ENCODE measurements around the gene AFG1L.
"Not testable (repeated sequence)": the region's sequence is repeated elsewhere in the genome, so short reads cannot be mapped to it uniquely, and the experiment has no call there.

Gene AFG1L

DNA sequence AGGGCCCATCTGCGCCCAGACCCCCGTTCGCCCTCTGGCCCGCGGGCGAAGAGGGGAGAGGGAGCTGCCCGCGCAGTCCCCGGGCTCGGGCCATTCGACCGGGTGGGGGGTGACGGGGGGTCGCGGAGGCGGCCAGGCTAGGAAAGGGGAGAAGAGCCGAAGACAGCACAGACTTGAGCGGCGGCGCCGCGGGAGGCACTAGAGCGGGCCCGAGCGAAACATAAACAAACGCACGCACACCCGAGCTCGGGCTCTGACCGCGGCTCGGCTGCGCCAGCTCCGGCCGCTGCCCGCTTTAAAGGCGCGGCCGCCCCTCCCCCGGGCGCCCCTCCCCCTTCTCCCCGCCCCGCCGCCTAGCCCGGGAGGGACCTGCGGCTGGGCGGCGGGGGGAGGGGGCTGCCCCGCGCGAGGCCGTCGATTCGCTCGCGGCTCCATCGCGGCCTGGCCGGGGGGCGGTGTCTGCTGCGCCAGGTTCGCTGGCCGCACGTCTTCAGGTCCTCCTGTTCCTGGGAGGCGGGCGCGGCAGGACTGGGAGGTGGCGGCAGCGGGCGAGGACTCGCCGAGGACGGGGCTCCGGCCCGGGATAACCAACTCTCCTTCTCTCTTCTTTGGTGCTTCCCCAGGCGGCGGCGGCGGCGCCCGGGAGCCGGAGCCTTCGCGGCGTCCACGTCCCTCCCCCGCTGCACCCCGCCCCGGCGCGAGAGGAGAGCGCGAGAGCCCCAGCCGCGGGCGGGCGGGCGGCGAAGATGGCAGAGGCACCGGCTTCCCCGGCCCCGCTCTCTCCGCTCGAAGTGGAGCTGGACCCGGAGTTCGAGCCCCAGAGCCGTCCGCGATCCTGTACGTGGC lies 265.8 kb downstream of the AFG1L start, which contains the start of gene FOXO3:
Gene FOXO3 (plus strand): TSS at position 455 of the 846 bp plus-strand sequence. CDS start 292 bp downstream, at position 747.
- peak; percentile 85 for DNase-seq

DNA sequence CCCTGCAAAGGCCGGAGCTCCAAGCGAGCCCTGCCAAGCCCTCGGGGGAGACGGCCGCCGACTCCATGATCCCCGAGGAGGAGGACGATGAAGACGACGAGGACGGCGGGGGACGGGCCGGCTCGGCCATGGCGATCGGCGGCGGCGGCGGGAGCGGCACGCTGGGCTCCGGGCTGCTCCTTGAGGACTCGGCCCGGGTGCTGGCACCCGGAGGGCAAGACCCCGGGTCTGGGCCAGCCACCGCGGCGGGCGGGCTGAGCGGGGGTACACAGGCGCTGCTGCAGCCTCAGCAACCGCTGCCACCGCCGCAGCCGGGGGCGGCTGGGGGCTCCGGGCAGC lies 266.4 kb downstream of the AFG1L start:
- DNase-seq, result not testable (repeated sequence)

DNA sequence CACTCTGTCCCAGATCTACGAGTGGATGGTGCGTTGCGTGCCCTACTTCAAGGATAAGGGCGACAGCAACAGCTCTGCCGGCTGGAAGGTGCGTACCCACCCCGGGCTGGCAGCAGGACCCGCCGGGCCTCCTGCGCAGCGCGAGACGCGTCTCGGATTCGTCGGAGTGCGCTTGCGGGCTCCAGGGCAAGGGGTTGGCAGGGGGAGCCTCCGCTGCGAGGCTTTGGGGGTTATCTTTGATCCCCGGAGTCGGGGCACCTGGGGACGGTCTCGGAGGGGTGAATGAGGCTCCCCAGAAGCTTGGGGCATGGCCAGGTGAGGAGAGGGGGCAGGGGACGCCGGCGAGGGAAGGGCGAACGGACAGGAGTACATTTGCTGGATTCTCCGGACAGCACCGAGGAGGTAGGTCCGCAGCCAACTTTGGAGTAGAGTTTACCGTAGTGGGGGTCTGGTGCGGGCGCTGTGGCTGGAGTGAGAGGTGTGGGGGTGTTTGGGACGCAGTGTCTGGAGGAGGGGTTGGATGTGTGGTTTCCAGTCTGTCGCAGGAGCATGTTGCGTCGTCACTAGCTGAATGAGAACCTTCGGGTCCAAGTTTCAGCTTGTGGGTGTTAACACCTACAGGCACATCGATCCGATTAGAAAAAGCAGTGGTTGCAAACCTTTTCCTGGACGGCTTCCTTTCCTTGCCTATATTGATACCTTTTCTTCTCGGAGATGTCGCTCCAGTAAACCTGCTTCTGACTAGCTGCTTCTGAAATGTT lies 267.1 kb downstream of the AFG1L start:
- peak; percentile 35 for DNase-seq

DNA sequence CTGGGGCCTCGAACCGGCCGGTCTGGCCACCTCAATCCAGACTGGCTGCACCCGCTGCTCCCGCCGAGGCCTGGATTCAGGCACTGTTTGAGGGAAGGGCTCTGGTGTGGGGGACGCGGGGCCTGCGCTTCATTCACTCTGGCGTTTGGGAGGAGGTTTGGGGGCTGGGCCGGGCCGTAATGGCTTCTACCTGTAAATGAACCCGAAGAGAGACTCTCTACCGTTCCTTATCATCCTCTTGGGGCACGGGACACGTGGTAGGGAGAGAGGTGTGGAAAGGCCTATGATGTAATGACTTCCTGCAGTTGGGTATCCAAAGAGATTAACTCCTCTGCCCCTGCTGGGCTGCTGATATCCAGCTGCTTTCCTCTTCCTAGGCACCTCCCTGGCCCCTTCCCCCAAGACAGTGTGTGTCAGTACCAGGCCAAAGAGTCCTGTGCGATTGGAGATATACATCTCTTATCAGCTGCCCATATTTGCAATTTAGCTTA lies 267.7 kb downstream of the AFG1L start:
- peak; percentile 69 for DNase-seq

DNA sequence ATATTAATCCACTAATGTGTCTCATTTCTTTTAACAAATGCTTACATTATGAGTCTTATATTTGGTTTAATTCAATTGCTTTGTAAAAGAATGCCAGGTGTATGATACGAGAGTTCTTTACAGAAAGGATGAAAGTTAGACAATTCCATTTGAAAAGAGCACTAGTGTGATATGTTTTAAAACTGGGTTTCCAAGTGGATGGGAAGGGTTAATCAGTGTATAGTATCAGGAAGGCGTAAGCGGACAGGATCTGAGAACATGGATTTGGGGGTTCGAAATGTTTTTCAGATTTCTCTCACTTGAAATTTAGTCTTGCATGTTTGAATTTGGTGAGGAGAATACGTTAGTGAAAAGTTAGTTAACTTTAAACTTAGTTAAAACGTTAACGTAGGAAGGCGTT lies 268.4 kb downstream of the AFG1L start:
- DNase-seq, result no peak

DNA sequence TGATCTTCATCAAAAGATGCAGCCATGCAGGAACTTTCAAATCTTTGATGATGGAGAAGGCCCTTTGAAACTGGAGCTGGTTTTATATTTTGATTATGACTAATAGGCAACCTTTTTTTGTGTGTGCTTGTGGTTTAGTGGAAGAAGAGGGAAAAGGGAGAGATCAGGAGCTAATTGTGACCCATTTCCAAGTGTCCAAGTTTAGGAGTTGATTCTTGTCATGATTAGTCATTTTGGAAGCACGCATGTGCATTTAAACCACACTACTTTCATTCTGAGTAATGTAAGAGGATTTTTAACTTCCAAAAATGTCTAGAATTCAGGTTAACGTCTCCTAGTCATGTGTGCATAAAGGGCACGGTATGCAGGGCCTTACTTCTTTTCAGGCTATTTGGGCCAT lies 269.3 kb downstream of the AFG1L start:
- DNase-seq, result no peak

DNA sequence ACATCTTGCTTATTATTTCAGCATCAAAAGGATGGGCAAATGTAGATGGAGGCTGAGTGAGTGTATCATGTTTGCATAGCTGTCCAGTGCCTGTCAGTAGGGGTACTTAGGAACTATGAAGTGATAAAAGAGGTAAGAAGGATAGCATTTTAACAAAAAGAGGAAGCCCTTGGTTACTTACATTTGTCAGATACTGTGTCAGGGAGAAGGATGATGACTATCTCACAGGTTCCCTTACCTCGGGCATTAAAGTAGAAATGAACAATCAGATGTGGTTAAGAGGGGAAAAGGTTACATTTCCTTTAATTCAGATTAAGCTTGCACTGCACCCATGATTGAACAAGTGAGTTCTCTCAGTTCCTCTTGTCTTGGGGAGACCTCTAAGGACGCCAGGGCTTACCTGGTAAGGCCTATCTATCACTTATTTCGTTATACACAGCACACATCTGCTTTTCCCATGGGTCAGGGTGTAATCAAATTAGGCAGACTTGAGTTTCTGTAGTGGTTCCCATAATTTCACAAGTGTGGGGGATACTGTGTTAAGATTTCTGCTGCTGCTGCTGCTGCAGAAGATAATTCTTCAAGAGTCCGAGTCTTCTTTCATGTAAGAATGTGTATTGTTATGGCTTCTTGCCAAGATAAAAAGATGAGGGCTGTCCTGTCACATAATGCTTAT lies 270.4 kb downstream of the AFG1L start:
- DNase-seq, result no peak

DNA sequence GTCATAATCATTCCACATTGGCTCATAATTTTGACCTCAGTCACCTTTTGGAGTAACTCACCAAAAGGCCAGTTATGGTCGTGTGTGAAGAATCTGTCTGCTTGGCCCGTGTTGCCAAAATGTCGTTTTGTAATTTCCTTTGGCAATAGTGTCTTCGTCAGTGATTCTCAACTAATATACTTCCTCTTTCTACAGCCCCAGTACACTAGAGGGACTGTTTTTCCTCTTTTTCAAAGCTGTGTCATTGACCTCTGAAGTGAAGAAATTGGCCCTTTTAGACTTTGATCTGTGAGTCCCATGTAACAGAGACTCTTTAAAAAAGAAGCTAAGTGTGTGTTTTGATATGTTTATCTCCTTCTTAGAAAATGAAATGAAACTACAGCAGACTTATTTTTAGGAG lies 271.0 kb downstream of the AFG1L start:
- DNase-seq, result no peak

DNA sequence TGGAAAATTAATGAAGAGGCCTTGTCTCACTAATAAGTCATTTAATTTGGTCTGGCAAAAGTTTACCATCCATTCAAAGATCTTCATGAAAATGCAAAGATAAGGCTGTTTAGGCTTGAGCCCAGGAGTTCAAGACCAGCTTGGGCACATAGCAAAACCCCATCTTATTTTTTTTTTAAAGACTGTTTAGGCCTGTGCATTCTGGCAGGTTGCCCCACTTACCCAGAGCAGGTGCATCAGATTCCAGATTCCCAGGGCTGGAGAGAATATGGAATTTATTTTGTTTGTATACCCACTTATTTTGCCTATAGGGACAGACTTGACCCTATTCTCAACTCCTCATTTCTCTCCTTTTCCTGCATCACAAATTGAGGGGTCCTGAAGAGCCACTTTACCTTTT lies 271.6 kb downstream of the AFG1L start:
- DNase-seq, result peak; percentile 51

DNA sequence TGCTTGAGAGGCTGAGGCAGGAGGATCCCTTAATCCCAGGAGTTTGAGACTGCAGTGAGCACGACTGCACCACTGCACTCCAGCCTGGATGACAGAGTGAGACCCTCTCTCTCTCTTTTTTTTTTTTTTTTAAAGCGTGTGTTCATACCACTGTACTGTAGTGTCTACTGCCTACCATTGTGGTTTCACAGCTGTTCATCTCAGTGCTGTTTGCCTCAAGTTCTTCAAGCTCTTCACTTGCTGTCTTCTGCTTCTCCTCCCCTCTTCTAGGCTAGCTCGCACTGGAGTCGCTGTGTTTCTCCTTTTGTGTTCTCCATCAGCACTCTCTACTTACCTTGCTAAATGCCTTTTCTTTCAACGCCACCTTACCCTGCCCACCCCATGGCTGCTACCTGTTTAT lies 273.2 kb downstream of the AFG1L start:
- DNase-seq, result no peak

DNA sequence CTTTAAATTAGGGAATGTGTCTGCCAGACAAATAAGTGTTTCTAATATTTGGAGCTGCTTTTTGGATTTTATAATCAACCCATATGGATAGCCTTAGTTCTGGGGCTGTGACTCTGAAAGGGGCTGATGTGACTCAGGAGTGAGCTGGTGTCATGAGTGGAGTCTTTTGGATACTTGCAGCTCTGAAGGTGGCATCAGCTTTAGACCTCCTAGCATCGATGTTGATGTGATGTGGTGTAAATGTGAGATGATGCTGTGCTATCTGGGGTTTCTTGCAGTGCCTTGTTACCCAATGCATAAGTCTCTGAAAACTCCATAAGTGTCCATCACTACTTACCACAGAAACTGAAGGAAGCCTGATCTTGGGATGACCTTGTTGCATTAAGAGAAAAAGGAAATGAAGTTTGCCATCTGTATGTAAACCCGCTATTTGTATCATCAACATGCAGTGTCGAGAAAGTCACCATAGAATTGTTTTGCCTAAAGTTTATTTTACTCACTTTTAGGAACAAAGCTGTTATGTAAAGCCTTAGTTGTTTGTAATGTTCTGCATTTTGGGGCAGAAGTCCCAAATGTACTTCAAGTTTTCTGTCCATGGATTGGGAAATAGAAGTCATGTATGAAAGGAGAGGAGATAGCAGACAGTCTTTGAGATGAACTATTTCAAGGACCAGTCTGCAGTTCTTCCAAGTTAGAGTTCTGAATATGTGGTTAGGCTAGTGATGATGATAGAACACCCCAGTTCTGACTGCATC lies 273.9 kb downstream of the AFG1L start:
- no peak for DNase-seq

DNA sequence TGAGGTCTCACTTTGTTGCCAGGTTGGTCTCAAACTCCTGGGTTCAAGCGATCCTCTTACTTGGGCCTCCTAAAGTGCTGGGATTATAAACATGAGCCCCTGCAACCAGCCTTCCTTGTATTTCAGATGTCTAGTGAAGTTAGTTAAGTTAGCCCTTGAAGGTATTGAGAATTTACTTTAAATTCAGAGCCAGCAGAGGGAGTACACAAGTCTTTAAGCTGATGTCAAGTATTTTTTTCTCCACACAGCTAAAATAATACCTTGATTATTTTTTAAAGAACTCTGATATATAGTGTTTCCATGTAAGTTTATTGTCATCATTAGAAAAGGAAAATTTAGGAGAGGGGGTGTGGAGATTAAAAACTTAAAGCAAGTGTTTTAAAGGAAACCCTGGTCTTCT lies 275.7 kb downstream of the AFG1L start:
- no peak for DNase-seq

DNA sequence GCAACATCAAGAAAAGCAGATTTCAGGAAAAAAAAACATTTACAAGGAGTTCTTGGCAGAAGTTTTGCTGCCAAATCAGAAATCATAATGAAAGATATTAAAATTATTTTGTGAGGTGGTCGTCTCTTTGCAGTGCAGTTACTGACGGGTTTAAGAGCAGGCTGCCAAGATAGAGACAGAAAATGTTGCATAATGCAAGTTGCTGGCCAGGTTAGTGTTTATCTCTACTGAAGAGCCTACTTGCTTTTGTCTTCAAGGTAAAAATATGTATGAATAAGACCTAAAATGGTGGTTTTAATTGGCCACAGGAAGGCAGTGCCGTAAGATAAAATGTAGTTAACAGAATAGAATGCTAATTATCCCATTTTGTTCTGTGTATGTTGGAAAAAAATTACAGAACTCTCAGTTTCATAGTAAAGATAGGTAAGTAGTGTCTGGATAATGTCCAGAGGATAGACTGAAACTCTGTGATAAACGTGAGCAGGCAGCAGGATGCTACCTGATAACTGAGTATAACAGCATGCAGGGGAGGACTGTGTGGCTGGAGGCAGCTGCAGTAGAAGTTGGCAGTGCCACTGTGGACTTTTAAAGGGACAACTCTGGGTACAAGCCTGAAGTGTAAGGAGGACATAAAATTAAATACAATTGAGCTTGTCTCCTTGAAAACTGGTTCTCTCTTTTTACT lies 279.7 kb downstream of the AFG1L start:
- DNase-seq, result no peak
